ENCODE data around the gene IL27RA. TPM values are rescaled to one million over a fixed set of nuclear protein-coding genes. Genes with fewer than 3 reads are reported as not detected.

The IL27RA gene
- total RNA-seq, 1 donor from 2014 or later = 6.5 TPM

GRCh38 chr19:14053500-14053899, 21.9 kb downstream of the IL27RA start:
- TF ChIP-seq, protein P1, sequence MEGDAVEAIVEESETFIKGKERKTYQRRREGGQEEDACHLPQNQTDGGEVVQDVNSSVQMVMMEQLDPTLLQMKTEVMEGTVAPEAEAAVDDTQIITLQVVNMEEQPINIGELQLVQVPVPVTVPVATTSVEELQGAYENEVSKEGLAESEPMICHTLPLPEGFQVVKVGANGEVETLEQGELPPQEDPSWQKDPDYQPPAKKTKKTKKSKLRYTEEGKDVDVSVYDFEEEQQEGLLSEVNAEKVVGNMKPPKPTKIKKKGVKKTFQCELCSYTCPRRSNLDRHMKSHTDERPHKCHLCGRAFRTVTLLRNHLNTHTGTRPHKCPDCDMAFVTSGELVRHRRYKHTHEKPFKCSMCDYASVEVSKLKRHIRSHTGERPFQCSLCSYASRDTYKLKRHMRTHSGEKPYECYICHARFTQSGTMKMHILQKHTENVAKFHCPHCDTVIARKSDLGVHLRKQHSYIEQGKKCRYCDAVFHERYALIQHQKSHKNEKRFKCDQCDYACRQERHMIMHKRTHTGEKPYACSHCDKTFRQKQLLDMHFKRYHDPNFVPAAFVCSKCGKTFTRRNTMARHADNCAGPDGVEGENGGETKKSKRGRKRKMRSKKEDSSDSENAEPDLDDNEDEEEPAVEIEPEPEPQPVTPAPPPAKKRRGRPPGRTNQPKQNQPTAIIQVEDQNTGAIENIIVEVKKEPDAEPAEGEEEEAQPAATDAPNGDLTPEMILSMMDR (IDR thresholded peaks at IDR 0.05; ENCODE audit: unreplicated experiment) = no peak
- DNase-seq (ENCODE audit: low spot score in 2 of 2, unreplicated experiment in 2 of 2) = no peak

GRCh38 chr19:14054099-14054498, 22.5 kb downstream of the IL27RA start:
- peaks cover 8% of the 10 kb centered on the region for H3K36me3 Mint-ChIP-seq
- peaks cover 3% of the 10 kb centered on the region for H3K4me1 Mint-ChIP-seq
- TF ChIP-seq, protein P1 (IDR thresholded peaks at IDR 0.05; ENCODE audit: unreplicated experiment) = no peak
- H3K27me3 Mint-ChIP-seq (ENCODE audit: low read depth) = peaks cover 39% of the 10 kb centered on the region
- H3K4me3 Mint-ChIP-seq = no peak overlapping the region
- DNase-seq (ENCODE audit: low spot score in 2 of 2, unreplicated experiment in 2 of 2) = no peak
- no peaks in the 10 kb centered on the region for H3K9me3 Mint-ChIP-seq
- H3K27ac Mint-ChIP-seq = no peak overlapping the region

More at GRCh38 chr19:14053500-14053899, 21.9 kb downstream of the IL27RA start:
- Mint-ChIP-seq H3K27me3 (ENCODE audit: low read depth) (peaks cover 33% of the 10 kb centered on the region), H3K27ac (no peak overlapping the region), H3K4me3 (no peak overlapping the region), H3K9me3 (no peaks in the 10 kb centered on the region), H3K4me1 (peaks cover 3% of the 10 kb centered on the region), H3K36me3 (peaks cover 8% of the 10 kb centered on the region)

- Mint-ChIP-seq H3K36me3 (peaks cover 8% of the 10 kb centered on the region), H3K27ac (no peak overlapping the region), H3K27me3 (ENCODE audit: low read depth) (peaks cover 44% of the 10 kb centered on the region), H3K9me3 (no peaks in the 10 kb centered on the region), H3K4me3 (no peak overlapping the region), H3K4me1 (peaks cover 3% of the 10 kb centered on the region)
- TF ChIP-seq, protein P1 (IDR thresholded peaks at IDR 0.05; ENCODE audit: unreplicated experiment) = no peak
- no peak for DNase-seq (ENCODE audit: low spot score in 2 of 2, unreplicated experiment in 2 of 2)
Observed at GRCh38 chr19:14054721-14055120, 23.2 kb downstream of the IL27RA start.

DNA sequence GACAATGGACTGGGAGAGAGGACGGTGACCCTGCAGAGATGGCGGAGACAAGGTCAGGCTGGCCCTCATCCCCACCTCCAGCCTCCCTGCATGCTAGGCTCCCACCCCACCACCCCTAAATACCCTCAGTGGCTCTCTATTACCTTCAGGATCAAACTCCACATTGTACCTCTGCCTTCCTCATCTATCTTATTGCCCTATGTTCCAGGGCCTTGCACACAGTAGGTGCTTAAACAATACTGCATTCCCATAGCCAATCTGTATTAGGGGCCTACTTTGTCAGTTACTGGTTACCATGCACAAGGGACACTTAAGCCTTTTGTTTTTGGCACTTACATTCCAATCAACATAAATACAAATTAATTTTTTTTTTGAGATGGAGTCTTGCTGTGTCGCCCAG, 23.8 kb downstream of the IL27RA start:
- Mint-ChIP-seq H3K36me3 (peaks cover 6% of the 10 kb centered on the region), H3K27me3 (ENCODE audit: low read depth) (peaks cover 49% of the 10 kb centered on the region), H3K4me3 (no peak overlapping the region), H3K9me3 (no peaks in the 10 kb centered on the region), H3K27ac (no peak overlapping the region), H3K4me1 (peaks cover 3% of the 10 kb centered on the region)
- TF ChIP-seq, protein P1 (IDR thresholded peaks at IDR 0.05; ENCODE audit: unreplicated experiment) = no peak
- no peak for DNase-seq (ENCODE audit: low spot score in 2 of 2, unreplicated experiment in 2 of 2)

DNA sequence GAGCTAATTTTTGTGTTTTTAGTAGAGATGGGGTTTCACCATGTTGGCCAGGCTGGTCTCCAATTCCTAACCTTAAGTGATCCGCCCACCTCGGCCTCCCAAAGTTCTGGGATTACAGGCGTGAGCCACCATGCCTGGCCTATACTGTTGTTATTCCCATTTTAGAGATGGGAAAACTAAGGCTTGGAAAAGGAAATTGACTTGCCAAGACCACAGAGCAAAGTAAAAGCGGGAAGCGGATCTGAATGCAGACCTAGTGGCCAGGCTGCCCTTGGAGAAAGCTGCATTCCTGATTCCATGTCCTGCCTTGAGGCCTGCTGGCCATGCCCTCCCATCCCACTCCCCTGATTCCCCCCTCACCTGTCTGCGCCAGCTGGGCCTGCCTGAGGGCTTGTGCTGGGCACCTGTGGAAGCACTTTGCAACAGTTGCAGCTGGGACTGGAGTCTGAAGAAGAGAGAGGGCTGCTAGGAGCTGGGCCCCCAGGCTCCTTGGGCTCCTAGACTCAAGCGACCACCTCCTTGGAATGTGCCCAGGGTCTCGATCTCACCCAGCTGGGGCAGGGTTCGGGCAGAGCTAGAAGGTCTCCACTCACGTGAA, 24.6 kb downstream of the IL27RA start:
- no peak for DNase-seq (ENCODE audit: low spot score in 2 of 2, unreplicated experiment in 2 of 2)
- H3K27me3 Mint-ChIP-seq (ENCODE audit: low read depth) = peaks cover 49% of the 10 kb centered on the region
- H3K4me3 Mint-ChIP-seq = peak overlapping the region; percentile 42
- TF ChIP-seq, protein P1 (IDR thresholded peaks at IDR 0.05; ENCODE audit: unreplicated experiment) = no peak
- H3K36me3 Mint-ChIP-seq = peaks cover 5% of the 10 kb centered on the region
- H3K9me3 Mint-ChIP-seq = no peaks in the 10 kb centered on the region
- peaks cover 3% of the 10 kb centered on the region for H3K4me1 Mint-ChIP-seq
- no peak overlapping the region for H3K27ac Mint-ChIP-seq

Data from mesothelial cell of epicardium (in vitro differentiated cells).